Keratinocyte (primary cell): Measurements from ENCODE around the gene RPS6KA5. TPM values are rescaled to one million over a fixed set of nuclear protein-coding genes. Genes with fewer than 3 reads are reported as not detected.

Experiments used
- DNase-seq: peaks from one replicate; pipeline ENCODE4 v3.0.0-alpha.2; 2011; ENCODE audit warnings: low read depth, missing footprints, low spot score
- FAIRE-seq: peaks from 2 replicates; lab custom pipeline; 2011; peaks lifted over from hg19 to GRCh38; lab: Jason Lieb, UNC
- H2AFZ ChIP-seq: 2 replicates; pipeline ENCODE4 v1.6.0; 2012; ENCODE audit warnings: low read length, control low read depth, inconsistent platforms; ENCODE audit not compliant: control insufficient read depth
- H3K27ac ChIP-seq: 2 replicates; pipeline ENCODE4 v1.5.1; 2011; ENCODE audit warnings: low read length; ENCODE audit not compliant: control insufficient read depth, insufficient read depth
- H3K27me3 ChIP-seq: 3 replicates; pipeline ENCODE4 v1.6.0; 2011; ENCODE audit warnings: low read length; ENCODE audit not compliant: control insufficient read depth, insufficient read depth; ENCODE audit errors: extremely low read depth
- H3K36me3 ChIP-seq, 2 experiments: 2 replicates in 1 of 2; 3 replicates in 1 of 2; pipeline ENCODE4 v1.5.1; 2011; ENCODE audit warnings: low read length in 2 of 2, mild to moderate bottlenecking in 1 of 2; ENCODE audit not compliant: control insufficient read depth in 2 of 2, insufficient read depth in 2 of 2; ENCODE audit errors: extremely low read depth in 1 of 2
- H3K4me1 ChIP-seq: 3 replicates; pipeline ENCODE4 v1.5.1; 2011; ENCODE audit warnings: low read length; ENCODE audit not compliant: control insufficient read depth, insufficient read depth; ENCODE audit errors: extremely low read depth
- H3K4me2 ChIP-seq: 3 replicates; pipeline ENCODE4 v1.6.0; 2011; ENCODE audit warnings: low read depth, low read length; ENCODE audit not compliant: control insufficient read depth, insufficient read depth; ENCODE audit errors: extremely low read depth
- H3K4me3 ChIP-seq, 3 experiments: fragments of 200-600 bp in 1 of 3; sonication (generic) in 1 of 3; 2 replicates in 2 of 3; 3 replicates in 1 of 3; pipeline ENCODE4 v1.5.1; 2011 to 2016; ENCODE audit warnings: low read length in 3 of 3, mild to moderate bottlenecking in 3 of 3, control low read depth in 2 of 3, inconsistent platforms in 1 of 3, low read depth in 1 of 3, mixed read lengths in 1 of 3, mixed run types in 1 of 3, moderate library complexity in 1 of 3; ENCODE audit not compliant: control insufficient read depth in 2 of 3, insufficient read depth in 2 of 3; ENCODE audit errors: extremely low read depth in 1 of 3
- H3K79me2 ChIP-seq: 2 replicates; pipeline ENCODE4 v1.6.0; 2012; ENCODE audit warnings: low read length; ENCODE audit not compliant: control insufficient read depth, insufficient read depth
- H3K9ac ChIP-seq: 3 replicates; pipeline ENCODE4 v1.6.0; 2011; ENCODE audit warnings: low read length; ENCODE audit not compliant: control insufficient read depth, insufficient read depth; ENCODE audit errors: extremely low read depth
- H3K9me1 ChIP-seq: 3 replicates; pipeline ENCODE4 v1.6.0; 2011; ENCODE audit warnings: low read length; ENCODE audit not compliant: control insufficient read depth, insufficient read depth; ENCODE audit errors: extremely low read depth
- H3K9me3 ChIP-seq: 2 replicates; pipeline ENCODE4 v1.5.1; 2012; ENCODE audit warnings: low read depth, low read length; ENCODE audit not compliant: control insufficient read depth
- H4K20me1 ChIP-seq: 3 replicates; pipeline ENCODE4 v1.6.0; 2011; ENCODE audit warnings: low read length; ENCODE audit not compliant: control insufficient read depth, insufficient read depth; ENCODE audit errors: extremely low read depth
- EZH2 ChIP-seq: IDR thresholded peaks from one replicate; pipeline ENCODE4 v1.6.1; 2012; ENCODE audit warnings: inconsistent platforms, mild to moderate bottlenecking, low read length, moderate library complexity
- dilution Hi-C: fragments of 300-500 bp; cut with MboI; formaldehyde crosslinking; loops from one replicate; pipeline ENCODE4 v1.7.0; 2020; ENCODE audit warnings: low sequenced_read_pairs; ENCODE audit not compliant: extremely low pct_ligation_motif_present
- polyA plus RNA-seq, 5 experiments: library from polyadenylated mRNA; depleted of rRNA in 3 of 5; stranded (reverse) in 3 of 5; stranded (forward) in 1 of 5; unstranded in 1 of 5; fragments of >200 nt; gene quantifications; 1 replicate in 1 of 5; 2 replicates in 3 of 5; 3 replicates in 1 of 5; pipeline versions ENCODE4 v1.2.1 to v1.2.3, GENCODE V29; 2011 to 2012; ENCODE audit warnings: missing spikeins in 2 of 5, low read depth in 1 of 5, low replicate concordance in 1 of 5
- TF ChIP-seq, protein P1 (sequence below), 3 experiments: IDR thresholded peaks in 1 of 3; conservative IDR thresholded peaks in 1 of 3; optimal IDR thresholded peaks in 1 of 3; 2 replicates in 2 of 3; 3 replicates in 1 of 3; pipeline versions ENCODE3 to v1.5.1; 2011; ENCODE audit warnings: low read length in 3 of 3, mild to moderate bottlenecking in 3 of 3, moderate library complexity in 2 of 3, control low read depth in 1 of 3, inconsistent platforms in 1 of 3; ENCODE audit not compliant: insufficient read depth in 2 of 3; ENCODE audit errors: extremely low read depth in 1 of 3

The RPS6KA5 gene
- polyA plus RNA-seq, 1 donor (not counting 4 experiments of a cell fraction or from before 2014, with no cell fraction given), result 2.9 TPM

- Histone ChIP-seq H3K9me3 (no peaks in the 10 kb centered on the region), H3K9ac (no peak overlapping the region), H3K4me3 (no peak overlapping the region), H3K4me1 (peaks cover 11% of the 10 kb centered on the region), H3K27me3 (no peaks in the 10 kb centered on the region), H3K4me2 (peak overlapping the region; percentile 51), H3K9me1 (no peaks in the 10 kb centered on the region), H3K79me2 (no peaks in the 10 kb centered on the region), H2AFZ (no peak overlapping the region), H3K27ac (peak overlapping the region; percentile 76), H3K36me3 (no peaks in the 10 kb centered on the region), H4K20me1 (no peaks in the 10 kb centered on the region)
- dilution Hi-C loops, result no loop called here
- DNase-seq, result no peak
- no peak for TF ChIP-seq EZH2
- TF ChIP-seq, protein P1, sequence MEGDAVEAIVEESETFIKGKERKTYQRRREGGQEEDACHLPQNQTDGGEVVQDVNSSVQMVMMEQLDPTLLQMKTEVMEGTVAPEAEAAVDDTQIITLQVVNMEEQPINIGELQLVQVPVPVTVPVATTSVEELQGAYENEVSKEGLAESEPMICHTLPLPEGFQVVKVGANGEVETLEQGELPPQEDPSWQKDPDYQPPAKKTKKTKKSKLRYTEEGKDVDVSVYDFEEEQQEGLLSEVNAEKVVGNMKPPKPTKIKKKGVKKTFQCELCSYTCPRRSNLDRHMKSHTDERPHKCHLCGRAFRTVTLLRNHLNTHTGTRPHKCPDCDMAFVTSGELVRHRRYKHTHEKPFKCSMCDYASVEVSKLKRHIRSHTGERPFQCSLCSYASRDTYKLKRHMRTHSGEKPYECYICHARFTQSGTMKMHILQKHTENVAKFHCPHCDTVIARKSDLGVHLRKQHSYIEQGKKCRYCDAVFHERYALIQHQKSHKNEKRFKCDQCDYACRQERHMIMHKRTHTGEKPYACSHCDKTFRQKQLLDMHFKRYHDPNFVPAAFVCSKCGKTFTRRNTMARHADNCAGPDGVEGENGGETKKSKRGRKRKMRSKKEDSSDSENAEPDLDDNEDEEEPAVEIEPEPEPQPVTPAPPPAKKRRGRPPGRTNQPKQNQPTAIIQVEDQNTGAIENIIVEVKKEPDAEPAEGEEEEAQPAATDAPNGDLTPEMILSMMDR (optimal IDR thresholded peaks at IDR 0.05 in 1 of 3, IDR thresholded peaks at IDR 0.05 in 1 of 3, conservative IDR thresholded peaks at IDR 0.05 in 1 of 3; ENCODE audit: extremely low read depth in 1 of 3, insufficient read depth in 2 of 3, low read length in 3 of 3), result no peak
- no peak for FAIRE-seq
These were observed 90.3 kb downstream of the RPS6KA5 start for GRCh38 chr14:90970167-90970600.

DNA sequence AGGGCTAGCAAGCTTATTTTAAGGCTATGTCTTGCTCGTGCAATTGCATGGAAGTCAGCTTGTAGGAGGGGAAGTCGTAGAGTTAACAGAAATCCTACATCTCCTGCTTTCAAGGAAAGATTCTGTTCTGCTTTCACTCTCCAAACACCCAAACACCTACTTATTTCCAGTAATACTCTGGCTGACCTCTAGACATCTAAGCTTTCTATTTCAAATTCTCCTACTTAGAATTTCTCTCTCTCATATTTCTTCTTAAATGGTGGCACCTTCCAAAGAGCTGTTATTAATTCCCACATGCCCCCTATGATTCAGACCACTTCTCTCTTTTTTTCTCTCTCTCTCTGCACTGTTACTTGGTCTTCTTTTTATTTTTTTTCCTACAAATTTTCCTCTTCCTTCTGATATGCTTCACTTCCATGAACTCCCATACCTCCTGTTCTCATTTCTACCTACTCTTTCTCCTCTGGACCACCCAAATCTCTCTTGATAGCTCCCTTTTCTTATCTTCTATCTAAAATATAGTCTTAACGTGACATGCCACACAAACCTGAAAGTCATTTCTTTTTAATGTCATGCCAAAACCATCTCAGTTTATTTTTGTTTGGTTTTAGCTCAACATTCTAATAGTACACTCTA is 90.8 kb downstream of the RPS6KA5 start:
- Histone ChIP-seq H4K20me1 (no peaks in the 10 kb centered on the region), H3K4me3 (no peak overlapping the region), H3K36me3 (no peaks in the 10 kb centered on the region), H3K4me2 (peak overlapping the region; percentile 51), H2AFZ (no peak overlapping the region), H3K9me1 (no peaks in the 10 kb centered on the region), H3K9me3 (no peaks in the 10 kb centered on the region), H3K9ac (no peak overlapping the region), H3K27me3 (no peaks in the 10 kb centered on the region), H3K79me2 (no peaks in the 10 kb centered on the region), H3K4me1 (peaks cover 9% of the 10 kb centered on the region), H3K27ac (peak overlapping the region; percentile 39)
- TF ChIP-seq, protein P1 (optimal IDR thresholded peaks at IDR 0.05 in 1 of 3, IDR thresholded peaks at IDR 0.05 in 1 of 3, conservative IDR thresholded peaks at IDR 0.05 in 1 of 3; ENCODE audit: extremely low read depth in 1 of 3, insufficient read depth in 2 of 3, low read length in 3 of 3), result no peak
- no peak for TF ChIP-seq EZH2
- dilution Hi-C loops, result no loop called here
- DNase-seq (no peak), FAIRE-seq (no peak)
